ENCODE measurements around the gene DENND2D. TPM values are rescaled to one million over a fixed set of nuclear protein-coding genes. Genes with fewer than 3 reads are reported as not detected.
A peak's percentile ranks its signal among the peaks of the same experiment; 100 is the strongest.

The DENND2D gene
- total and polyA plus RNA-seq, 10 of the 15 experiments (the other 5 are each of a cell fraction or from before 2014, with no cell fraction given): 149 to 375 (median 172) TPM

DNA sequence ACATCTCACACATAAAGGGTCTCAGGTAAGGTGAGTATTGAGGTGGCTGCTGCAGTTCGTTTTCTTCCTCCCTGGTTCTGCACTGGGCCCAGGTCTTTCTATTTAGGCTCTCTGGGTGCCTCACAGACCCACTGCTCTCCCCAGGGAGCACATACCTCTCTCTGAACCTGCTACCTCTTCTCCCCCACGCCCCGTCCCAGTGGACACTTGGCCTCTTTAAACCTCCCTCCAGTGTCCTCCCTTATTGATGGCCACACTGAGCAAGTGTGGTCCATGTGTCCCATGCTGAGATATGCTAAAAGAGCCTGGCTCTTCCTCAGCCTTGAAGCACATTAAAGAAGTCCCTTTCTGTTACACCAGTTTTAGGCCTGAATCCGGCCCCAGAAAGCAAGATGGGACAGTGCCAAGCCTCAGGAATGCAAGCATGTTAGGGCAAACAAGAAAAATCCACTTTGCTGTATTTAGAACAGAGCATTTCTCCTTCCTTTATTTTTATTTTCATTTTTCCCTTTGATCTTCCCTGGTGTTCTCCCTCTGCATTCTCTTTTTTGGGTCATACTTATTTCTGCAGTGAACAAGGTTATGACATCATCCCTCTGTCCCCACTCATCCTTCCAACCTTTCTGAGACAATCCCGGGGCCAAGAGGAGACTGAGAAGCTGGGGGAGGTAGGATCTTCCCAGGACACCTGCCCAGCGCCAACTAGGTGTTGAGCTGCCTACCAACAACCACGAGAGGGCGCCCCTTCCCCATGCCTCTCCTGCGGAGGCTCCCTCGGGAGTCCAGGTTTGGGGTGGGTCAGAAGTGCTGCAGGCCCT, 22.1 kb upstream of the DENND2D start:
- ATAC-seq (peak; percentile 57), DNase-seq (ENCODE audit: low read depth, low spot score) (peak; percentile 81), FAIRE-seq (no peak)
- peak overlapping the region; percentile 100 for H3K27ac ChIP-seq (ENCODE audit: control insufficient read depth, insufficient read depth)
- ChIA-PET RAD21 (ENCODE audit: unreplicated experiment) (interaction anchor here (0.7 to 9.9 kb wide), 32 partner anchors 10 to 547 kb away, joined by 3 to 109 read pairs (median 5); partner anchors contain the start of genes CD53, CEPT1, DDX20 and DENND2D), CTCF (interaction anchor here (0.6 to 8.9 kb wide), 40 partner anchors 10 to 547 kb away, joined by 3 to 239 read pairs (median 5); partner anchors contain the start of genes CEPT1, DENND2D, DRAM2 and INKA2), SMC1A (ENCODE audit: uncharacterized antibody, unreplicated experiment) (interaction anchor here (0.6 to 12.4 kb wide), 36 partner anchors 8 to 285 kb away, joined by 3 to 284 read pairs (median 4); partner anchors contain the start of genes CEPT1, DENND2D and DRAM2), POLR2A (interaction anchor here (0.5 to 8.8 kb wide), 9 partner anchors 8 to 907 kb away, joined by 3 to 371 read pairs (median 4); partner anchors contain the start of genes CD53 and DENND2D)
- H3K4me2 ChIP-seq (ENCODE audit: control insufficient read depth, insufficient read depth): peak overlapping the region; percentile 93
- peak overlapping the region; percentile 23; the same call in 1 of the 2 replicates for H3K4me3 ChIP-seq
- H3K36me3 ChIP-seq (ENCODE audit: control insufficient read depth in 2 of 2, insufficient read depth in 2 of 2, low read length in 1 of 2): no peaks in the 10 kb centered on the region
- peak overlapping the region; percentile 53 for H2AFZ ChIP-seq (ENCODE audit: control insufficient read depth, low read depth, low read length)
- peak overlapping the region; percentile 97 for H3K9ac ChIP-seq (ENCODE audit: control insufficient read depth, insufficient read depth, low read length)
- intact Hi-C loops (cut with micrococcal nuclease; ENCODE audit: unreplicated experiment) (loop anchor here (1.0 to 10.0 kb wide), 11 partner anchors 35 to 588 kb away; partner anchors contain the start of genes C1orf162 and LRIF1), in situ Hi-C loops (cut with MboI) (loop anchor here (5.0 to 10.0 kb wide), 3 partner anchors 110 to 542 kb away; no protein-coding TSS in a partner anchor)
- peaks cover 88% of the 10 kb centered on the region for H3K4me1 ChIP-seq (ENCODE audit: control insufficient read depth, insufficient read depth, low read length)
- H4K20me1 ChIP-seq (ENCODE audit: control insufficient read depth, insufficient read depth): no peaks in the 10 kb centered on the region
- BruUV-seq (replicated peaks): TSS peak; percentile 63
- H3K79me2 ChIP-seq (ENCODE audit: control insufficient read depth, insufficient read depth, low read length): peaks cover 15% of the 10 kb centered on the region
- H3K27me3 ChIP-seq (replicated peaks in 1 of 2; ENCODE audit: control insufficient read depth in 2 of 2, insufficient read depth in 2 of 2, low read length in 1 of 2): no peaks in the 10 kb centered on the region
- 1% methylated on average over 10 of the region's 10 CpGs for WGBS (ENCODE audit: insufficient coverage, insufficient replicate concordance, low lambda C conversion rate, missing lambda C conversion rate)
- no peaks in the 10 kb centered on the region for H3K9me3 ChIP-seq (replicated peaks; ENCODE audit: control insufficient read depth, insufficient read depth, low read length)
- TF ChIP-seq TAF1 (IDR thresholded peaks at IDR 0.05; ENCODE audit: borderline replicate concordance, low read depth, low read length) (no peak; the same call in 1 of the 2 replicates), RCOR1 (conservative IDR thresholded peaks at IDR 0.05; ENCODE audit: low read depth, low read length) (no peak), SP1 (IDR thresholded peaks at IDR 0.05; ENCODE audit: low read depth, low read length) (peak; percentile 51), NFYB (IDR thresholded peaks at IDR 0.05; ENCODE audit: insufficient read depth, low read depth, low read length) (no peak), SREBF2 (IDR thresholded peaks at IDR 0.05; ENCODE audit: low read length) (no peak), IRF4 (IDR thresholded peaks at IDR 0.05; ENCODE audit: low read depth, low read length) (peak; percentile 68; the same call in 1 of the 2 replicates), YY1 (IDR thresholded peaks at IDR 0.05; ENCODE audit: low read depth, low read length) (peak; percentile 80), GATAD2B (conservative IDR thresholded peaks at IDR 0.05; ENCODE audit: low read depth) (no peak)
- TF ChIP-seq, protein P1, sequence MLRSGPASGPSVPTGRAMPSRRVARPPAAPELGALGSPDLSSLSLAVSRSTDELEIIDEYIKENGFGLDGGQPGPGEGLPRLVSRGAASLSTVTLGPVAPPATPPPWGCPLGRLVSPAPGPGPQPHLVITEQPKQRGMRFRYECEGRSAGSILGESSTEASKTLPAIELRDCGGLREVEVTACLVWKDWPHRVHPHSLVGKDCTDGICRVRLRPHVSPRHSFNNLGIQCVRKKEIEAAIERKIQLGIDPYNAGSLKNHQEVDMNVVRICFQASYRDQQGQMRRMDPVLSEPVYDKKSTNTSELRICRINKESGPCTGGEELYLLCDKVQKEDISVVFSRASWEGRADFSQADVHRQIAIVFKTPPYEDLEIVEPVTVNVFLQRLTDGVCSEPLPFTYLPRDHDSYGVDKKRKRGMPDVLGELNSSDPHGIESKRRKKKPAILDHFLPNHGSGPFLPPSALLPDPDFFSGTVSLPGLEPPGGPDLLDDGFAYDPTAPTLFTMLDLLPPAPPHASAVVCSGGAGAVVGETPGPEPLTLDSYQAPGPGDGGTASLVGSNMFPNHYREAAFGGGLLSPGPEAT (IDR thresholded peaks at IDR 0.05; ENCODE audit: low read depth): peak; percentile 52; the same call in 1 of the 2 replicates
- TF ChIP-seq, protein P2, sequence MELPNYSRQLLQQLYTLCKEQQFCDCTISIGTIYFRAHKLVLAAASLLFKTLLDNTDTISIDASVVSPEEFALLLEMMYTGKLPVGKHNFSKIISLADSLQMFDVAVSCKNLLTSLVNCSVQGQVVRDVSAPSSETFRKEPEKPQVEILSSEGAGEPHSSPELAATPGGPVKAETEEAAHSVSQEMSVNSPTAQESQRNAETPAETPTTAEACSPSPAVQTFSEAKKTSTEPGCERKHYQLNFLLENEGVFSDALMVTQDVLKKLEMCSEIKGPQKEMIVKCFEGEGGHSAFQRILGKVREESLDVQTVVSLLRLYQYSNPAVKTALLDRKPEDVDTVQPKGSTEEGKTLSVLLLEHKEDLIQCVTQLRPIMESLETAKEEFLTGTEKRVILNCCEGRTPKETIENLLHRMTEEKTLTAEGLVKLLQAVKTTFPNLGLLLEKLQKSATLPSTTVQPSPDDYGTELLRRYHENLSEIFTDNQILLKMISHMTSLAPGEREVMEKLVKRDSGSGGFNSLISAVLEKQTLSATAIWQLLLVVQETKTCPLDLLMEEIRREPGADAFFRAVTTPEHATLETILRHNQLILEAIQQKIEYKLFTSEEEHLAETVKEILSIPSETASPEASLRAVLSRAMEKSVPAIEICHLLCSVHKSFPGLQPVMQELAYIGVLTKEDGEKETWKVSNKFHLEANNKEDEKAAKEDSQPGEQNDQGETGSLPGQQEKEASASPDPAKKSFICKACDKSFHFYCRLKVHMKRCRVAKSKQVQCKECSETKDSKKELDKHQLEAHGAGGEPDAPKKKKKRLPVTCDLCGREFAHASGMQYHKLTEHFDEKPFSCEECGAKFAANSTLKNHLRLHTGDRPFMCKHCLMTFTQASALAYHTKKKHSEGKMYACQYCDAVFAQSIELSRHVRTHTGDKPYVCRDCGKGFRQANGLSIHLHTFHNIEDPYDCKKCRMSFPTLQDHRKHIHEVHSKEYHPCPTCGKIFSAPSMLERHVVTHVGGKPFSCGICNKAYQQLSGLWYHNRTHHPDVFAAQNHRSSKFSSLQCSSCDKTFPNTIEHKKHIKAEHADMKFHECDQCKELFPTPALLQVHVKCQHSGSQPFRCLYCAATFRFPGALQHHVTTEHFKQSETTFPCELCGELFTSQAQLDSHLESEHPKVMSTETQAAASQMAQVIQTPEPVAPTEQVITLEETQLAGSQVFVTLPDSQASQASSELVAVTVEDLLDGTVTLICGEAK (IDR thresholded peaks at IDR 0.05; ENCODE audit: borderline replicate concordance): no peak
